ENCODE data around the gene IRAK2.

DNA sequence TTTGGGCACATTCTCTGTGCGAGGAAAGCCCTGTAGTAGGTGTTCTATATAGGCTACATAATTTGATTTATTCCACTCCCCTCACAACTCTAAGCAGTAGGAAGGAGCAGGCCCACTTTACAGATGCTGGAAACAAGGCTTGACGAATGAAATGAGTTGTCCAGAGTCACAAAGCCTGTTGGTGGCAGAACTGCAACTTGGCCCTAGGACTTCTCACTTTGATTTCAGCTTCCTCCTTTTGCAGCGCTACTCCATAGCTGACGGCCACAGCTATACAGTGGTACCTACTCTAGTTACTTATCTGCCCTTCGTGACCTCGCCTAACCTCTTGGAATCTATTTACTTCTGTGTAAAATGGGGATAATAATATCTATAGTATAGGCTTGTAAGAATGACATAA is 2.5 kb upstream of the IRAK2 start:
- TF ChIP-seq CTCF (IDR thresholded peaks at IDR 0.05) (no peak), POLR2A (IDR thresholded peaks at IDR 0.05) (no peak)
